Measurements from ENCODE around the gene SLC35F4. TPM values are rescaled to one million over a fixed set of nuclear protein-coding genes. Genes with fewer than 3 reads are reported as not detected.

SLC35F4 gene
- total RNA-seq, 4 donors from 2014 or later = 1.5 to 4.0 (median 1.6) TPM

DNA sequence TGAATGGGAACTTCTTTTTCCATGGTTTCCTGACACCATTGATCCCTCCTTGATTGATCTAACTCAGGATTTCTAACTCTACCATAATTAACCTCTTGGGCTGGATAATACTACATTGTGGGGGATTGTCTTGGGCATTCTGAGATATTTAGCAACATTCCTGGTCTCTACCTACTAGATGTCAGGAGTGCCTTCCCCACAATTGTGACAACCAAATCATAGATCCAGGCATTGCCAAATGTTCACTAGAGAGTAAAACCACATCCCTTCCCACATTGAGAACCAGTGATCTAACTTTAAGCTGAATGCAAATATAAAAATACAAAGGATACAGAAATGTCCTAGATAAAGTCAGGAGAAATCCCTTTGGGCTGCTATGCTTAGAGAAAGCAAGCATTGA lies 335.3 kb downstream of the SLC35F4 start:
- no peaks in the 10 kb centered on the region for H3K4me1 ChIP-seq
- TF ChIP-seq, protein P1, sequence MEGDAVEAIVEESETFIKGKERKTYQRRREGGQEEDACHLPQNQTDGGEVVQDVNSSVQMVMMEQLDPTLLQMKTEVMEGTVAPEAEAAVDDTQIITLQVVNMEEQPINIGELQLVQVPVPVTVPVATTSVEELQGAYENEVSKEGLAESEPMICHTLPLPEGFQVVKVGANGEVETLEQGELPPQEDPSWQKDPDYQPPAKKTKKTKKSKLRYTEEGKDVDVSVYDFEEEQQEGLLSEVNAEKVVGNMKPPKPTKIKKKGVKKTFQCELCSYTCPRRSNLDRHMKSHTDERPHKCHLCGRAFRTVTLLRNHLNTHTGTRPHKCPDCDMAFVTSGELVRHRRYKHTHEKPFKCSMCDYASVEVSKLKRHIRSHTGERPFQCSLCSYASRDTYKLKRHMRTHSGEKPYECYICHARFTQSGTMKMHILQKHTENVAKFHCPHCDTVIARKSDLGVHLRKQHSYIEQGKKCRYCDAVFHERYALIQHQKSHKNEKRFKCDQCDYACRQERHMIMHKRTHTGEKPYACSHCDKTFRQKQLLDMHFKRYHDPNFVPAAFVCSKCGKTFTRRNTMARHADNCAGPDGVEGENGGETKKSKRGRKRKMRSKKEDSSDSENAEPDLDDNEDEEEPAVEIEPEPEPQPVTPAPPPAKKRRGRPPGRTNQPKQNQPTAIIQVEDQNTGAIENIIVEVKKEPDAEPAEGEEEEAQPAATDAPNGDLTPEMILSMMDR (IDR thresholded peaks at IDR 0.05) = no peak
- no peak for TF ChIP-seq POLR2A (IDR thresholded peaks at IDR 0.05)
- H3K27me3 ChIP-seq = no peaks in the 10 kb centered on the region
- intact Hi-C loops (cut with DNase I) = no loop called here
- H3K9me3 ChIP-seq = no peaks in the 10 kb centered on the region
- no peak for DNase-seq
- no peaks in the 10 kb centered on the region for H3K36me3 ChIP-seq
- H3K27ac ChIP-seq = no peak overlapping the region
- no peak overlapping the region for H3K4me3 ChIP-seq (replicated peaks in 1 of 3)

DNA sequence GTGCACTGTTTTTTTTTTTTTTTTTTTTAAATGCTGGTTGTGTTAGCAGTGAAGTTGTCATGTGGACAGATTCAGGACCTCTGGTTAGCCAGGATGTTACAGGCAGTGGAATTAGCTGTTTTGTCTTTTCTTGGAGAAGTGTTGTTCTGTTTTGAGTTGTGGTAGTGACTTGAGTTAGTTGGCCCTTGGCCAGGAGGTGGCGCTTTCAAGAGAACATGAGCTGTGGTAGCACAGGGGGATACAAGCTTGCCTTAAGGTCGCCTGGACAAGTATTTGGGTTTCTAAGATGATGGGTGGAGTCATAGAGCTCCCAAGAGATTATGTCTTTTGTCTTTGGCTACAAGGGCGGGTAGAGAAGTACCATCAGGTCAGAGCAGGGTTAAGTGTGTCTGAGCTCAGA lies 338.9 kb downstream of the SLC35F4 start:
- Histone ChIP-seq H3K9me3 (no peaks in the 10 kb centered on the region), H3K27ac (no peak overlapping the region), H3K4me1 (no peaks in the 10 kb centered on the region), H3K36me3 (no peaks in the 10 kb centered on the region), H3K27me3 (no peaks in the 10 kb centered on the region), H3K4me3 (replicated peaks in 1 of 3) (no peak overlapping the region)
- TF ChIP-seq POLR2A (IDR thresholded peaks at IDR 0.05) = no peak
- TF ChIP-seq, protein P1 (IDR thresholded peaks at IDR 0.05) = no peak
- 52 to 54% methylated on average over 3 of the region's 3 CpGs for WGBS, 2 donors
- intact Hi-C loops (cut with DNase I) = no loop called here
- DNase-seq = peak; percentile 16 to 18

- H3K27ac ChIP-seq = no peak overlapping the region
- no peaks in the 10 kb centered on the region for H3K36me3 ChIP-seq
- DNase-seq = no peak
- H3K4me1 ChIP-seq = no peaks in the 10 kb centered on the region
- intact Hi-C loops (cut with DNase I) = no loop called here
- TF ChIP-seq, protein P1 (IDR thresholded peaks at IDR 0.05) = no peak
- no peak for TF ChIP-seq POLR2A (IDR thresholded peaks at IDR 0.05)
- no peaks in the 10 kb centered on the region for H3K27me3 ChIP-seq
- H3K9me3 ChIP-seq = no peaks in the 10 kb centered on the region
- no peak overlapping the region for H3K4me3 ChIP-seq (replicated peaks in 1 of 3)
Observed at GRCh38 chr14:57519043-57519442, 346.8 kb downstream of the SLC35F4 start.

Data from thyroid gland (tissue), 4 donors.